DOHH2 (cell line): Measurements from ENCODE around the gene PKIG.

Source experiments
- EZH2phosphoT487 ChIP-seq: fragments of 200-600 bp; sonication (generic); IDR thresholded peaks from 2 replicates; pipeline ENCODE4 v1.6.1; 2017; ENCODE audit warnings: borderline replicate concordance, mild to moderate bottlenecking, antibody characterized with exemption, low read length, moderate library complexity, mixed read lengths
- TF ChIP-seq, protein P1 (sequence below): fragments of 200-600 bp; sonication (generic); IDR thresholded peaks from one replicate; pipeline ENCODE4 v1.5.1; 2014; ENCODE audit warnings: antibody characterized with exemption, mild to moderate bottlenecking, low read depth, low read length; ENCODE audit not compliant: poor library complexity, severe bottlenecking

- TF ChIP-seq, protein P1, sequence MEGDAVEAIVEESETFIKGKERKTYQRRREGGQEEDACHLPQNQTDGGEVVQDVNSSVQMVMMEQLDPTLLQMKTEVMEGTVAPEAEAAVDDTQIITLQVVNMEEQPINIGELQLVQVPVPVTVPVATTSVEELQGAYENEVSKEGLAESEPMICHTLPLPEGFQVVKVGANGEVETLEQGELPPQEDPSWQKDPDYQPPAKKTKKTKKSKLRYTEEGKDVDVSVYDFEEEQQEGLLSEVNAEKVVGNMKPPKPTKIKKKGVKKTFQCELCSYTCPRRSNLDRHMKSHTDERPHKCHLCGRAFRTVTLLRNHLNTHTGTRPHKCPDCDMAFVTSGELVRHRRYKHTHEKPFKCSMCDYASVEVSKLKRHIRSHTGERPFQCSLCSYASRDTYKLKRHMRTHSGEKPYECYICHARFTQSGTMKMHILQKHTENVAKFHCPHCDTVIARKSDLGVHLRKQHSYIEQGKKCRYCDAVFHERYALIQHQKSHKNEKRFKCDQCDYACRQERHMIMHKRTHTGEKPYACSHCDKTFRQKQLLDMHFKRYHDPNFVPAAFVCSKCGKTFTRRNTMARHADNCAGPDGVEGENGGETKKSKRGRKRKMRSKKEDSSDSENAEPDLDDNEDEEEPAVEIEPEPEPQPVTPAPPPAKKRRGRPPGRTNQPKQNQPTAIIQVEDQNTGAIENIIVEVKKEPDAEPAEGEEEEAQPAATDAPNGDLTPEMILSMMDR: no peak
- no peak for TF ChIP-seq EZH2phosphoT487
These were observed 33.3 kb upstream of the PKIG start for GRCh38 chr20:44549123-44549522.
